Loucy (cell line): ENCODE results near the gene PRXL2B.

Experiments used
- H2AFZ ChIP-seq: fragments of 200-600 bp; sonication (generic); 2 replicates; pipeline ENCODE4 v1.6.0; 2016; ENCODE audit warnings: antibody characterized with exemption, mild to moderate bottlenecking, low read length, moderate library complexity
- H3F3A ChIP-seq: fragments of 200-600 bp; 2 replicates; pipeline ENCODE4 v1.6.0; 2016; ENCODE audit warnings: antibody characterized with exemption, low read depth, mild to moderate bottlenecking
- H3K27me3 ChIP-seq: fragments of 200-600 bp; sonication (generic); 2 replicates; pipeline ENCODE4 v1.6.1; 2014; ENCODE audit warnings: low read length, mild to moderate bottlenecking; ENCODE audit not compliant: insufficient read depth, poor library complexity, severe bottlenecking
- H3K36me3 ChIP-seq: fragments of 200-600 bp; sonication (generic); 2 replicates; pipeline ENCODE4 v1.6.1; 2016; ENCODE audit warnings: low read length; ENCODE audit not compliant: insufficient read depth
- H3K4me1 ChIP-seq: fragments of 200-600 bp; sonication (generic); 2 replicates; pipeline ENCODE4 v1.5.1; 2014; ENCODE audit warnings: low read length, mild to moderate bottlenecking; ENCODE audit not compliant: insufficient read depth, poor library complexity, severe bottlenecking
- H3K4me2 ChIP-seq: fragments of 200-600 bp; sonication (generic); 2 replicates; pipeline ENCODE4 v1.6.0; 2014; ENCODE audit warnings: antibody characterized with exemption, low read length, low read depth, mild to moderate bottlenecking; ENCODE audit not compliant: poor library complexity, severe bottlenecking
- H3K4me3 ChIP-seq: fragments of 200-600 bp; sonication (generic); 2 replicates; pipeline ENCODE4 v1.5.1; 2014; ENCODE audit warnings: low read length, mild to moderate bottlenecking, mixed read lengths; ENCODE audit not compliant: poor library complexity, severe bottlenecking
- H3K79me2 ChIP-seq: fragments of 200-600 bp; sonication (generic); 2 replicates; pipeline ENCODE4 v1.6.1; 2014; ENCODE audit warnings: low read length; ENCODE audit not compliant: insufficient read depth
- H3K9ac ChIP-seq: fragments of 200-600 bp; sonication (generic); 2 replicates; pipeline ENCODE4 v1.6.0; 2014; ENCODE audit warnings: mild to moderate bottlenecking, low read depth, low read length, moderate library complexity; ENCODE audit not compliant: poor library complexity, severe bottlenecking
- H3K9me2 ChIP-seq: fragments of 200-600 bp; sonication (generic); replicated peaks from 2 replicates; pipeline ENCODE4 v1.6.1; 2016; ENCODE audit warnings: low read depth, low read length, mixed read lengths
- H3K9me3 ChIP-seq: fragments of 200-600 bp; sonication (generic); 2 replicates; pipeline ENCODE4 v1.6.1; 2014; ENCODE audit warnings: mild to moderate bottlenecking, antibody characterized with exemption, low read length, low read depth; ENCODE audit not compliant: insufficient read depth
- H4K20me1 ChIP-seq: fragments of 200-600 bp; sonication (generic); 2 replicates; pipeline ENCODE4 v1.6.0; 2014; ENCODE audit warnings: antibody characterized with exemption, low read length, mild to moderate bottlenecking; ENCODE audit not compliant: insufficient read depth, poor library complexity, severe bottlenecking
- EZH2phosphoT487 ChIP-seq: fragments of 200-600 bp; IDR thresholded peaks from 2 replicates; pipeline ENCODE4 v1.6.1; 2018; ENCODE audit warnings: antibody characterized with exemption, mild to moderate bottlenecking, moderate library complexity, borderline replicate concordance
- TF ChIP-seq, protein P1 (sequence below): fragments of 200-600 bp; sonication (generic); conservative IDR thresholded peaks from 2 replicates; pipeline ENCODE4 v1.5.1; 2014; ENCODE audit warnings: mild to moderate bottlenecking, antibody characterized with exemption, low read length

PRXL2B gene

DNA sequence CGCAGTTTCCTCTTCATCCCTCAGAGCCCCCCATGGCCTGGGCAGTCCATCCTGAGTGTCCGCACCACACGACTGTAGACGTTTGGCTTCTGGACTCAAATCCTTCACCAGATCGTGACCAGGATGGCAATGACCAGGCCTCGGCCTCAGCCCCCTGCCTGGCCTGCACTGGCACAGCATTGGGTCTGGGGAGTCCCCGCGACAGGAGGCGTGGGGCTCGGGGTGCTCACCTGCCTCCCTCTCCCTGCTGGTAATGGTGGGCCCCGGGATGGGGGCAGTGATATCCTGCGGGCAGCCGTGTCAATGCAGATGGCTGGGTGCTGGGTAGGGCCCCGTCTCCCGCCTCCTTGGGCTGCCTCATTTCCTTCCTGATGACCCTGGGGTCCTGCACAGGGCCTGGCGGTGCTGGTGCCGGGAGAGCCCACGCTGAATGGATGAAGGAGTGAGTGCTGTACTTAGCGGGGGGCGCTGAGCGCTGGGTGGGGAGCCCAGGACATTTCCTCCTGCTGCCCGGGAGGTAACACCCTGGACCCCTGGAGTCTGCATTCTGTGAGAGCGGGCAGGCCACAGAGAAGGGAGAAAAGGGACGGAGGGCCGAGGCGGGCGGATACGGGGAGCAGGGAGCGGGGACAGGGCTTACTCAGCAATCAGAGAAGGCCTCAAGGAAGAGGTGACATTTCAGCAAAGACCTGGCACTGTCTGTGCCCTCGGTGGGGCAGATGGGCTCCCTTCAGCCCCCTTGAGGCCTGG, 32.5 kb upstream of the PRXL2B start:
- Histone ChIP-seq H3K4me1 (peaks cover 30% of the 10 kb centered on the region), H3K4me2 (peak overlapping the region; percentile 95), H3K4me3 (no peak overlapping the region), H3F3A (no peaks in the 10 kb centered on the region), H3K36me3 (no peaks in the 10 kb centered on the region), H3K9me2 (no peaks in the 10 kb centered on the region), H3K9me3 (no peaks in the 10 kb centered on the region), H4K20me1 (peaks cover 9% of the 10 kb centered on the region), H3K9ac (peak overlapping the region; percentile 97), H3K27me3 (no peaks in the 10 kb centered on the region), H3K79me2 (peaks cover 21% of the 10 kb centered on the region), H2AFZ (no peak overlapping the region)
- TF ChIP-seq, protein P1, sequence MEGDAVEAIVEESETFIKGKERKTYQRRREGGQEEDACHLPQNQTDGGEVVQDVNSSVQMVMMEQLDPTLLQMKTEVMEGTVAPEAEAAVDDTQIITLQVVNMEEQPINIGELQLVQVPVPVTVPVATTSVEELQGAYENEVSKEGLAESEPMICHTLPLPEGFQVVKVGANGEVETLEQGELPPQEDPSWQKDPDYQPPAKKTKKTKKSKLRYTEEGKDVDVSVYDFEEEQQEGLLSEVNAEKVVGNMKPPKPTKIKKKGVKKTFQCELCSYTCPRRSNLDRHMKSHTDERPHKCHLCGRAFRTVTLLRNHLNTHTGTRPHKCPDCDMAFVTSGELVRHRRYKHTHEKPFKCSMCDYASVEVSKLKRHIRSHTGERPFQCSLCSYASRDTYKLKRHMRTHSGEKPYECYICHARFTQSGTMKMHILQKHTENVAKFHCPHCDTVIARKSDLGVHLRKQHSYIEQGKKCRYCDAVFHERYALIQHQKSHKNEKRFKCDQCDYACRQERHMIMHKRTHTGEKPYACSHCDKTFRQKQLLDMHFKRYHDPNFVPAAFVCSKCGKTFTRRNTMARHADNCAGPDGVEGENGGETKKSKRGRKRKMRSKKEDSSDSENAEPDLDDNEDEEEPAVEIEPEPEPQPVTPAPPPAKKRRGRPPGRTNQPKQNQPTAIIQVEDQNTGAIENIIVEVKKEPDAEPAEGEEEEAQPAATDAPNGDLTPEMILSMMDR: no peak
- TF ChIP-seq EZH2phosphoT487: no peak

DNA sequence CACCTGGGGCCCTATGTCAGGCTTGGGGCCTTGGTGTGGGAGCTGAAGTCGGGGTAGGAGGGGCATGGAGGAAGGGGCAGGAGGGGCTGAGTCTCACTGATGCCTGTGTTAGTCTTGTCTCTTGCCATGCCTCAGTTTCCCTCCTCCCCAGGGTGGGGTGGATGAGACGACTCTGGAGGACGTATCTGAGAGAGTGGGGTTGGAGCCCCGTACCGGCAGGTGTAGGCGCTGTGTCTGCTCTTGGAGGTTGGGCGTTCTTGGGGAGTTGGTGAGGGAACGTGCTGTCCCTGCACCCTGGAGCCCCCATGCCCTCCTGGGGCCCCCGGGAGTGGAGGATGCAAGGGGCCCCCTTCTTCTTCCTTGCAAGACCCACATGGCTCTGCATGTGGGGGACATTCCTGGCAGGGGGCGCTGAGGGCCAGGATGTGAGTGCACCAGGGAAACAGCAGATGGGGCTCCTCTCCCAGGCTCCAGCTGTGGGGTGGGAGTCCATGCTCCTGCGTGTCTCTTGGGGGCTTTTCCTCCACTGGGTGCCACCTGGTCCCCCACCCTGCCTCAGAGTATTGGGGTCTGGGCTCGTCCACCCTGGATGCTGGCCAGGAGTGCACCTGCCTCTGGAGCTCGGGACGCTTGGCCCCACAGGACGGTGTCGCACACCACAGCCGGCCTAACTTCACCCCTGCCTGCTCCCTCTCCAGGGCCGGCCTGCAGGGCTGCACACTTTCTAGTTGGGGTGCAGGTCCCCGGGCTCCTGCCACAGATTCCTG, 31.8 kb upstream of the PRXL2B start:
- no peaks in the 10 kb centered on the region for H3K27me3 ChIP-seq
- peak overlapping the region; percentile 84 for H3K4me3 ChIP-seq
- H4K20me1 ChIP-seq: peaks cover 9% of the 10 kb centered on the region
- TF ChIP-seq EZH2phosphoT487: no peak
- TF ChIP-seq, protein P1: peak; percentile 81
- no peaks in the 10 kb centered on the region for H3K9me2 ChIP-seq
- H3K9ac ChIP-seq: peak overlapping the region; percentile 97
- H2AFZ ChIP-seq: no peak overlapping the region
- H3K4me2 ChIP-seq: peak overlapping the region; percentile 95
- peaks cover 27% of the 10 kb centered on the region for H3K4me1 ChIP-seq
- peaks cover 21% of the 10 kb centered on the region for H3K79me2 ChIP-seq
- no peaks in the 10 kb centered on the region for H3K36me3 ChIP-seq
- no peaks in the 10 kb centered on the region for H3F3A ChIP-seq
- no peaks in the 10 kb centered on the region for H3K9me3 ChIP-seq

DNA sequence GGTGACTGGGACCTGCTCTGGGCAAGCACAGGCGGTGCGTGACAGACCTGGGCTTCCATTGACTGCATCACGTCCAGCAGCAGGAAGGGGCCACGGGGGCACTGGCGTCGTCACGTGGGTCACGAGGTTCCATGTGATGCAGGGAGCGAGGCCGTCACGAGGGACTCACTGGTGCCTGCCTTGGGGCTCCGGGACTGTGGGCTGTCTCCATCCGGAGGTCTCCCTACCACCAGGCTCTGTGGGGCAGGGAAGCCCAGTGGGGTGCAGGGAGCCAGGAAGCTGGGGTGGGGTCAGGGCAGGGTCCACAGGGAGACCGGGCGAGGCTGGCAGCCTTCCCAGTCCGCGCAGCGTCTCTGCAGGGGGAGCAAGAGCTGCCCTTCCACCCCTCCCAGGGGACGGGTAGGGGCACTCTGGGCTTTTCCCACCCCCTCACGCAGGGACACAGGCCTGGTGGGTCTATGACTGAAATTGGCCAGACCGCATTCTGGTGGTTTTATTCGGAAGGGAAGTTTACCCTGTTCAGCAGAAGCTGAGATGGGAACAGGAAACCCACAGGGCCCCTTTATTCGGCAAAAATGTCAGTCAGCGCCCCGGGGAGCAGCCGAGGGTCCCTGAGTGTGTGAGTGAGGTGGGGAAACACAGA, 30.8 kb upstream of the PRXL2B start:
- peaks cover 9% of the 10 kb centered on the region for H4K20me1 ChIP-seq
- TF ChIP-seq EZH2phosphoT487: no peak
- TF ChIP-seq, protein P1: no peak
- no peaks in the 10 kb centered on the region for H3K9me3 ChIP-seq
- no peaks in the 10 kb centered on the region for H3K9me2 ChIP-seq
- H2AFZ ChIP-seq: no peak overlapping the region
- peaks cover 27% of the 10 kb centered on the region for H3K4me1 ChIP-seq
- H3K36me3 ChIP-seq: no peaks in the 10 kb centered on the region
- peak overlapping the region; percentile 84 for H3K4me3 ChIP-seq
- no peaks in the 10 kb centered on the region for H3K27me3 ChIP-seq
- H3K79me2 ChIP-seq: peaks cover 21% of the 10 kb centered on the region
- H3K9ac ChIP-seq: peak overlapping the region; percentile 97
- H3K4me2 ChIP-seq: peak overlapping the region; percentile 95
- no peaks in the 10 kb centered on the region for H3F3A ChIP-seq
